OCI-M2 (cell line): ENCODE data around the gene CNTFR.
"Not testable (repeated sequence)": the region's sequence is repeated elsewhere in the genome, so short reads cannot be mapped to it uniquely, and the experiment has no call there.

Experiments
- DNase-seq: peaks from one replicate; lab custom pipeline; 2025; ENCODE audit not compliant: unreplicated experiment; lab: John Stamatoyannopoulos, UW

The CNTFR gene

GRCh38 chr9:34555500-34555899, 34.0 kb downstream of the CNTFR start:
- no peak for DNase-seq

- no peak for DNase-seq
Observed at GRCh38 chr9:34555002-34555348, 34.5 kb downstream of the CNTFR start.

GRCh38 chr9:34554211-34555001, 35.1 kb downstream of the CNTFR start:
- DNase-seq, result no peak

GRCh38 chr9:34553511-34554021, 36.0 kb downstream of the CNTFR start:
- DNase-seq, result no peak

- DNase-seq, result no peak
Observed at GRCh38 chr9:34552986-34553385, 36.5 kb downstream of the CNTFR start.

GRCh38 chr9:34552606-34552981, 36.9 kb downstream of the CNTFR start:
- no peak for DNase-seq

- DNase-seq, result no peak
Observed at GRCh38 chr9:34551751-34552605, 37.5 kb downstream of the CNTFR start.

- no peak for DNase-seq
Observed at GRCh38 chr9:34550681-34551270, 38.7 kb downstream of the CNTFR start.

- DNase-seq, result no peak
Observed at GRCh38 chr9:34550016-34550680, 39.4 kb downstream of the CNTFR start.

GRCh38 chr9:34549407-34549732, 40.2 kb downstream of the CNTFR start:
- DNase-seq, result no peak

GRCh38 chr9:34547960-34548611, 41.4 kb downstream of the CNTFR start:
- DNase-seq, result no peak

- DNase-seq, result no peak
Observed at GRCh38 chr9:34546834-34547827, 42.4 kb downstream of the CNTFR start.

- no peak for DNase-seq
Observed at GRCh38 chr9:34546102-34546833, 43.3 kb downstream of the CNTFR start.

GRCh38 chr9:34545497-34545896, 44.0 kb downstream of the CNTFR start:
- DNase-seq, result no peak

- DNase-seq, result no peak
Observed at GRCh38 chr9:34544035-34544434, 45.5 kb downstream of the CNTFR start.

- DNase-seq, result no peak
Observed at GRCh38 chr9:34541540-34541939, 48.0 kb downstream of the CNTFR start.

GRCh38 chr9:34540827-34541226, 48.7 kb downstream of the CNTFR start:
- DNase-seq, result no peak

GRCh38 chr9:34536685-34537084, 52.8 kb downstream of the CNTFR start:
- DNase-seq, result no peak

- DNase-seq, result not testable (repeated sequence)
Observed at GRCh38 chr9:34532041-34532440, 57.5 kb downstream of the CNTFR start.
